Liver (tissue), 9 donors: ENCODE results near the gene C1orf21. TPM values are rescaled to one million over a fixed set of nuclear protein-coding genes. Genes with fewer than 3 reads are reported as not detected.

Experiments
- DNase-seq: peaks from one replicate; pipeline ENCODE4 v3.0.0-alpha.2; 2017; ENCODE audit warnings: low spot score
- H3K27ac ChIP-seq, 2 donors: one replicate each; pipeline ENCODE4 v1.7.0; 2013; ENCODE audit warnings: inconsistent platforms in 2 of 2, low read length in 2 of 2, control low read depth in 1 of 2, low read depth in 1 of 2, mild to moderate bottlenecking in 1 of 2
- H3K27me3 ChIP-seq, 4 donors: one replicate each; pipeline versions ENCODE4 v1.6.1 to v1.7.0; 2013; ENCODE audit warnings: low read length in 3 of 4, inconsistent platforms in 1 of 4, mild to moderate bottlenecking in 1 of 4, moderate library complexity in 1 of 4; ENCODE audit not compliant: control insufficient read depth in 4 of 4, insufficient read depth in 4 of 4
- H3K36me3 ChIP-seq, 4 donors: one replicate each; pipeline versions ENCODE4 v1.6.1 to v1.7.0; 2013; ENCODE audit warnings: low read length in 3 of 4, mild to moderate bottlenecking in 3 of 4, low read depth in 1 of 4, moderate library complexity in 1 of 4; ENCODE audit not compliant: control insufficient read depth in 4 of 4, insufficient read depth in 3 of 4
- H3K4me1 ChIP-seq, 4 donors: one replicate each; pipeline versions ENCODE4 v1.6.1 to v1.7.0; 2013; ENCODE audit warnings: low read length in 3 of 4, mild to moderate bottlenecking in 3 of 4, moderate library complexity in 1 of 4; ENCODE audit not compliant: control insufficient read depth in 4 of 4, insufficient read depth in 4 of 4
- H3K4me3 ChIP-seq, 3 donors: one replicate each; pipeline versions ENCODE4 v1.6.1 to v1.7.0; 2013; ENCODE audit warnings: low read length in 3 of 3, control low read depth in 1 of 3, low read depth in 1 of 3, mild to moderate bottlenecking in 1 of 3
- H3K9ac ChIP-seq, 2 donors: one replicate each; pipeline ENCODE4 v1.7.0; 2013; ENCODE audit warnings: low read length in 2 of 2, mild to moderate bottlenecking in 2 of 2, moderate library complexity in 2 of 2, control low read depth in 1 of 2, low read depth in 1 of 2
- H3K9me3 ChIP-seq, 4 donors: one replicate each; pipeline versions ENCODE4 v1.6.1 to v1.7.0; 2013; ENCODE audit warnings: low read length in 3 of 4; ENCODE audit not compliant: control insufficient read depth in 4 of 4
- ATF3 ChIP-seq: IDR thresholded peaks from 2 replicates; pipeline ENCODE4 v1.6.1; 2016; ENCODE audit warnings: antibody characterized with exemption
- CTCF ChIP-seq: fragments of 150-350 bp; IDR thresholded peaks from 2 replicates; pipeline ENCODE4 v1.5.1; 2017; ENCODE audit warnings: improper control_type of control experiment, low read depth, low read length; ENCODE audit not compliant: missing input control
- EGR1 ChIP-seq, 2 donors: IDR thresholded peaks; 2 replicates each; pipeline ENCODE4 v1.6.1; 2016 to 2018; ENCODE audit warnings: antibody characterized with exemption in 2 of 2, low read depth in 2 of 2
- FOXA1 ChIP-seq: IDR thresholded peaks from 2 replicates; pipeline ENCODE4 v1.6.1; 2016; ENCODE audit warnings: antibody characterized with exemption
- FOXA2 ChIP-seq: IDR thresholded peaks from 2 replicates; pipeline ENCODE4 v1.6.1; 2016; ENCODE audit warnings: antibody characterized with exemption
- HNF4A ChIP-seq, 2 donors: conservative IDR thresholded peaks; 2 replicates each; pipeline ENCODE4 v1.6.1; 2016; ENCODE audit warnings: antibody characterized with exemption in 2 of 2, mild to moderate bottlenecking in 2 of 2
- HNF4G ChIP-seq: IDR thresholded peaks from 2 replicates; pipeline ENCODE4 v1.6.1; 2016; ENCODE audit warnings: antibody characterized with exemption
- JUND ChIP-seq, 2 donors: IDR thresholded peaks; 2 replicates each; pipeline ENCODE4 v1.6.1; 2016; ENCODE audit warnings: antibody characterized with exemption in 2 of 2
- RAD21 ChIP-seq, 2 donors: IDR thresholded peaks; 2 replicates each; pipeline ENCODE4 v1.6.1; 2016; ENCODE audit warnings: antibody characterized with exemption in 2 of 2, mild to moderate bottlenecking in 2 of 2
- RXRA ChIP-seq, 2 donors: IDR thresholded peaks; 2 replicates each; pipeline ENCODE4 v1.6.1; 2017 to 2018; ENCODE audit warnings: antibody characterized with exemption in 2 of 2, mild to moderate bottlenecking in 1 of 2
- SP1 ChIP-seq: IDR thresholded peaks from 2 replicates; pipeline ENCODE4 v1.6.1; 2018; ENCODE audit warnings: antibody characterized with exemption, mild to moderate bottlenecking
- TAF1 ChIP-seq: conservative IDR thresholded peaks from 2 replicates; pipeline ENCODE4 v1.6.1; 2016; ENCODE audit warnings: antibody characterized with exemption, mild to moderate bottlenecking
- YY1 ChIP-seq: IDR thresholded peaks from 2 replicates; pipeline ENCODE4 v1.6.1; 2016; ENCODE audit warnings: antibody characterized with exemption, mild to moderate bottlenecking
- WGBS: extraction: QIAGEN DNeasy Blood & Tissue Kit; methylation state at CpG from one replicate; pipeline ENCODE4 v1.1.7; 2013; 5-methylcytosine and 5-hydroxymethylcytosine counted together
- polyA plus RNA-seq, 2 donors: library from polyadenylated mRNA; stranded (reverse) in 1 of 2; unstranded in 1 of 2; fragments of 200-250 nt in 1 of 2; fragments of >200 nt in 1 of 2; fragmentation: Nextera tagmentation in 1 of 2; extraction: Ambion mirVana in 1 of 2; gene quantifications; one replicate each; pipeline versions ENCODE4 v1.2.1 to v1.2.3, GENCODE V29; 2013 to 2015
- total RNA-seq, 2 donors: library from RNA; depleted of rRNA; stranded (reverse); fragments of >200 nt; gene quantifications; one replicate each; pipeline ENCODE4 v1.2.3, GENCODE V29; 2014
- TF ChIP-seq, protein P1 (sequence below): IDR thresholded peaks from 2 replicates; pipeline ENCODE4 v1.6.1; 2016; ENCODE audit warnings: antibody characterized with exemption, mild to moderate bottlenecking
- TF ChIP-seq, protein P2 (sequence below): IDR thresholded peaks from 2 replicates; pipeline ENCODE4 v1.6.1; 2016; ENCODE audit warnings: antibody characterized with exemption
- donor health status: healthy.
- donor health status: healthy.
- donor health status: healthy.
- donor health status: healthy.
- donor health status: healthy.

The C1orf21 gene
- total and polyA plus RNA-seq, 4 donors = 2.3 to 21.3 (median 13.4) TPM

- 85% methylated on average over 8 of the region's 8 CpGs for WGBS
- Histone ChIP-seq H3K27ac (no peak overlapping the region), H3K4me1 (peaks cover 0 to 6% (median under 1%) of the 10 kb centered on the region in 4 donors), H3K9ac (no peak overlapping the region), H3K36me3 (no peaks in the 10 kb centered on the region), H3K9me3 (no peaks in the 10 kb centered on the region), H3K4me3 (no peak overlapping the region), H3K27me3 (no peaks in the 10 kb centered on the region)
- TF ChIP-seq HNF4A (conservative IDR thresholded peaks at IDR 0.05) (no peak), CTCF (no peak), FOXA2 (no peak), YY1 (no peak), EGR1 (IDR thresholded peaks at IDR 0.05; ENCODE audit: low read depth in 2 of 2) (no peak), FOXA1 (no peak), SP1 (no peak)
- TF ChIP-seq, protein P1, sequence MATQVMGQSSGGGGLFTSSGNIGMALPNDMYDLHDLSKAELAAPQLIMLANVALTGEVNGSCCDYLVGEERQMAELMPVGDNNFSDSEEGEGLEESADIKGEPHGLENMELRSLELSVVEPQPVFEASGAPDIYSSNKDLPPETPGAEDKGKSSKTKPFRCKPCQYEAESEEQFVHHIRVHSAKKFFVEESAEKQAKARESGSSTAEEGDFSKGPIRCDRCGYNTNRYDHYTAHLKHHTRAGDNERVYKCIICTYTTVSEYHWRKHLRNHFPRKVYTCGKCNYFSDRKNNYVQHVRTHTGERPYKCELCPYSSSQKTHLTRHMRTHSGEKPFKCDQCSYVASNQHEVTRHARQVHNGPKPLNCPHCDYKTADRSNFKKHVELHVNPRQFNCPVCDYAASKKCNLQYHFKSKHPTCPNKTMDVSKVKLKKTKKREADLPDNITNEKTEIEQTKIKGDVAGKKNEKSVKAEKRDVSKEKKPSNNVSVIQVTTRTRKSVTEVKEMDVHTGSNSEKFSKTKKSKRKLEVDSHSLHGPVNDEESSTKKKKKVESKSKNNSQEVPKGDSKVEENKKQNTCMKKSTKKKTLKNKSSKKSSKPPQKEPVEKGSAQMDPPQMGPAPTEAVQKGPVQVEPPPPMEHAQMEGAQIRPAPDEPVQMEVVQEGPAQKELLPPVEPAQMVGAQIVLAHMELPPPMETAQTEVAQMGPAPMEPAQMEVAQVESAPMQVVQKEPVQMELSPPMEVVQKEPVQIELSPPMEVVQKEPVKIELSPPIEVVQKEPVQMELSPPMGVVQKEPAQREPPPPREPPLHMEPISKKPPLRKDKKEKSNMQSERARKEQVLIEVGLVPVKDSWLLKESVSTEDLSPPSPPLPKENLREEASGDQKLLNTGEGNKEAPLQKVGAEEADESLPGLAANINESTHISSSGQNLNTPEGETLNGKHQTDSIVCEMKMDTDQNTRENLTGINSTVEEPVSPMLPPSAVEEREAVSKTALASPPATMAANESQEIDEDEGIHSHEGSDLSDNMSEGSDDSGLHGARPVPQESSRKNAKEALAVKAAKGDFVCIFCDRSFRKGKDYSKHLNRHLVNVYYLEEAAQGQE = no peak
- DNase-seq = no peak
Measured at GRCh38 chr1:184574588-184574987, 187.8 kb downstream of the C1orf21 start.

DNA sequence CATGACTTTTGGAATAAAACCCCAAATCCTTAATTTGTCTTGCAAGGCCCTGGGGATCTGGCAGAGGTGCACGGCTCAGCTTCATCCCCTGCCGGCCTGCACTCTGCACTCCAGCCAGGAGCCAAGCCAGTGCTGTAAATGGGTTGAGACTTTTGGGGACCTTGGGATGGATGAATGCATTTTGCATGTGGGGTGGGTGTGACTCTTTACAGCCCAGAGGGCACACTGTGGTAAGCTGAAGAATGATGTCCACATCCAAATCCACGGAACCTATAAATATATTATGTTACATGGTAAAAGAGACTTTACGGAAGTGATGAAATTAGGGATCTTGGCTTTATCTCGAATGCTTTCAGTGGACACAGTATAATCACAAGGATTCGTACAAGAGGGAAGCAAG, 190.0 kb downstream of the C1orf21 start:
- H3K27ac ChIP-seq = no peak overlapping the region

More for the DNA sequence above, 190.0 kb downstream of the C1orf21 start:
- DNase-seq = no peak
- H3K27me3 ChIP-seq = no peaks in the 10 kb centered on the region
- 92% methylated on average over 6 of the region's 6 CpGs for WGBS
- no peak overlapping the region for H3K9ac ChIP-seq
- H3K9me3 ChIP-seq = no peaks in the 10 kb centered on the region
- no peak overlapping the region for H3K4me3 ChIP-seq
- H3K4me1 ChIP-seq = no peaks in the 10 kb centered on the region
- no peaks in the 10 kb centered on the region for H3K36me3 ChIP-seq
- no peak for TF ChIP-seq YY1
- no peak for TF ChIP-seq ATF3
- TF ChIP-seq SP1 = no peak
- no peak for TF ChIP-seq JUND (IDR thresholded peaks at IDR 0.05)
- no peak for TF ChIP-seq HNF4A (conservative IDR thresholded peaks at IDR 0.05)
- TF ChIP-seq HNF4G = no peak
- TF ChIP-seq FOXA1 = no peak
- no peak for TF ChIP-seq RXRA (IDR thresholded peaks at IDR 0.05)
- TF ChIP-seq TAF1 = no peak
- no peak for TF ChIP-seq CTCF
- TF ChIP-seq RAD21 (IDR thresholded peaks at IDR 0.05) = no peak
- no peak for TF ChIP-seq EGR1 (IDR thresholded peaks at IDR 0.05; ENCODE audit: low read depth in 2 of 2)
- TF ChIP-seq, protein P2, sequence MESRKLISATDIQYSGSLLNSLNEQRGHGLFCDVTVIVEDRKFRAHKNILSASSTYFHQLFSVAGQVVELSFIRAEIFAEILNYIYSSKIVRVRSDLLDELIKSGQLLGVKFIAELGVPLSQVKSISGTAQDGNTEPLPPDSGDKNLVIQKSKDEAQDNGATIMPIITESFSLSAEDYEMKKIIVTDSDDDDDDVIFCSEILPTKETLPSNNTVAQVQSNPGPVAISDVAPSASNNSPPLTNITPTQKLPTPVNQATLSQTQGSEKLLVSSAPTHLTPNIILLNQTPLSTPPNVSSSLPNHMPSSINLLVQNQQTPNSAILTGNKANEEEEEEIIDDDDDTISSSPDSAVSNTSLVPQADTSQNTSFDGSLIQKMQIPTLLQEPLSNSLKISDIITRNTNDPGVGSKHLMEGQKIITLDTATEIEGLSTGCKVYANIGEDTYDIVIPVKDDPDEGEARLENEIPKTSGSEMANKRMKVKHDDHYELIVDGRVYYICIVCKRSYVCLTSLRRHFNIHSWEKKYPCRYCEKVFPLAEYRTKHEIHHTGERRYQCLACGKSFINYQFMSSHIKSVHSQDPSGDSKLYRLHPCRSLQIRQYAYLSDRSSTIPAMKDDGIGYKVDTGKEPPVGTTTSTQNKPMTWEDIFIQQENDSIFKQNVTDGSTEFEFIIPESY = no peak
